OCI-LY1 (cell line): Measurements from ENCODE around the gene PCDH19.

Source experiments
- EZH2 ChIP-seq: fragments of 200-600 bp; sonication (generic), shearing (Covaris generic); IDR thresholded peaks from 2 replicates; pipeline ENCODE4 v1.8.0; 2017; ENCODE audit warnings: borderline replicate concordance, mixed run types, mild to moderate bottlenecking, antibody characterized with exemption, low read length, moderate library complexity, mixed read lengths
- TF ChIP-seq, protein P1 (sequence below): fragments of 200-600 bp; sonication (generic), shearing (Covaris generic); IDR thresholded peaks from 2 replicates; pipeline ENCODE4 v1.5.1; 2017; ENCODE audit warnings: mild to moderate bottlenecking, antibody characterized with exemption, low read length, moderate library complexity, mixed read lengths

DNA sequence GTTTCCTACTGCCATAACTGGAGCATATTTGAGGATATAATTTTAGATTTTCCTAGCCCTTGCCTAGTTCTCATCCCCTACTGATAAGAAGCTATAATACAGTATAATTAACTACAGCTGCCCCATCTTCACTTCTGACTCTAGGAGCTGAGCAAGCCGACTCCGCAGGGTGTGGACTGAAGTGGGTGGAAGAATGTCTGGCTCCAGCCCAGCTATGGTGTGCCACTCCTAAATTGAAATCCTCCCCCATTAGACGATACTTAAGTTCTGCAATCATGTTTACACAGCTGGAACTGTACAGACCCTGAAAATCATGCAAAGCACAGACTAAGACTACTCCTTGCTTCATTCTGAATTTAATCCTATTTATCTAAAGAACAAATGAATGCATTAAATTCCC lies 93.1 kb downstream of the PCDH19 start:
- TF ChIP-seq, protein P1, sequence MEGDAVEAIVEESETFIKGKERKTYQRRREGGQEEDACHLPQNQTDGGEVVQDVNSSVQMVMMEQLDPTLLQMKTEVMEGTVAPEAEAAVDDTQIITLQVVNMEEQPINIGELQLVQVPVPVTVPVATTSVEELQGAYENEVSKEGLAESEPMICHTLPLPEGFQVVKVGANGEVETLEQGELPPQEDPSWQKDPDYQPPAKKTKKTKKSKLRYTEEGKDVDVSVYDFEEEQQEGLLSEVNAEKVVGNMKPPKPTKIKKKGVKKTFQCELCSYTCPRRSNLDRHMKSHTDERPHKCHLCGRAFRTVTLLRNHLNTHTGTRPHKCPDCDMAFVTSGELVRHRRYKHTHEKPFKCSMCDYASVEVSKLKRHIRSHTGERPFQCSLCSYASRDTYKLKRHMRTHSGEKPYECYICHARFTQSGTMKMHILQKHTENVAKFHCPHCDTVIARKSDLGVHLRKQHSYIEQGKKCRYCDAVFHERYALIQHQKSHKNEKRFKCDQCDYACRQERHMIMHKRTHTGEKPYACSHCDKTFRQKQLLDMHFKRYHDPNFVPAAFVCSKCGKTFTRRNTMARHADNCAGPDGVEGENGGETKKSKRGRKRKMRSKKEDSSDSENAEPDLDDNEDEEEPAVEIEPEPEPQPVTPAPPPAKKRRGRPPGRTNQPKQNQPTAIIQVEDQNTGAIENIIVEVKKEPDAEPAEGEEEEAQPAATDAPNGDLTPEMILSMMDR = no peak
- no peak for TF ChIP-seq EZH2
